ENCODE measurements around the gene JADE2. TPM values are rescaled to one million over a fixed set of nuclear protein-coding genes. Genes with fewer than 3 reads are reported as not detected.
A peak's percentile ranks its signal among the peaks of the same experiment; 100 is the strongest.

JADE2 gene
- total and polyA plus RNA-seq, 11 donors, result 8.3 to 54.8 (median 30.5) TPM

GRCh38 chr5:134610725-134611124 lies 85.3 kb downstream of the JADE2 start:
- ATAC-seq, result no peak
- Histone ChIP-seq H3K36me3 (peaks cover 0 to 98% (median 94%) of the 10 kb centered on the region in 9 donors), H3K27me3 (no peaks in the 10 kb centered on the region), H3K4me1 (peaks cover 0 to 9% (median 0%) of the 10 kb centered on the region in 12 donors), H3K27ac (no peak overlapping the region), H3K4me3 (no peak overlapping the region), H3K9me3 (no peaks in the 10 kb centered on the region)
- intact Hi-C loops (cut with DNase I), result loop anchor here in 1 of 10 donors (10.0 kb wide), 1 partner anchor 64 kb away; no protein-coding TSS in a partner anchor
- no peak for DNase-seq
- TF ChIP-seq CTCF (IDR thresholded peaks at IDR 0.05) (no peak), POLR2A (IDR thresholded peaks at IDR 0.05) (no peak)

GRCh38 chr5:134611515-134611914 lies 86.0 kb downstream of the JADE2 start:
- 93 to 95% (median 94%) methylated on average over 4 of the region's 4 CpGs for WGBS, 4 donors
- no peak for TF ChIP-seq CTCF (IDR thresholded peaks at IDR 0.05)
- TF ChIP-seq POLR2A (IDR thresholded peaks at IDR 0.05), result no peak
- intact Hi-C loops (cut with DNase I), result loop anchor here in 1 of 10 donors (10.0 kb wide), 1 partner anchor 63 kb away; no protein-coding TSS in a partner anchor
- no peak overlapping the region for H3K4me3 ChIP-seq
- H3K36me3 ChIP-seq, result peaks cover 0 to 98% (median 94%) of the 10 kb centered on the region in 9 donors
- DNase-seq (no peak), ATAC-seq (no peak)
- H3K4me1 ChIP-seq, result peaks cover 0 to 9% (median 0%) of the 10 kb centered on the region in 12 donors
- no peaks in the 10 kb centered on the region for H3K27me3 ChIP-seq
- no peak overlapping the region for H3K27ac ChIP-seq
- H3K9me3 ChIP-seq, result no peaks in the 10 kb centered on the region

- Histone ChIP-seq H3K4me3 (no peak overlapping the region), H3K4me1 (peaks cover 0 to 4% (median 0%) of the 10 kb centered on the region in 12 donors), H3K27ac (no peak overlapping the region), H3K9me3 (no peaks in the 10 kb centered on the region), H3K27me3 (no peaks in the 10 kb centered on the region), H3K36me3 (peaks cover 0 to 98% (median 94%) of the 10 kb centered on the region in 9 donors)
- ATAC-seq (peak in 1 of 4 donors; percentile 20), DNase-seq (no peak)
- intact Hi-C loops (cut with DNase I), result loop anchor here in 1 of 10 donors (10.0 kb wide), 1 partner anchor 60 kb away; no protein-coding TSS in a partner anchor
- TF ChIP-seq POLR2A (IDR thresholded peaks at IDR 0.05) (no peak), CTCF (IDR thresholded peaks at IDR 0.05) (no peak)
- 92 to 98% (median 94%) methylated on average over 5 of the region's 5 CpGs for WGBS, 4 donors
Measured at GRCh38 chr5:134614450-134615085, 89.1 kb downstream of the JADE2 start.

- no peak overlapping the region for H3K27ac ChIP-seq
- no peak overlapping the region for H3K4me3 ChIP-seq
- H3K27me3 ChIP-seq, result no peaks in the 10 kb centered on the region
- no peaks in the 10 kb centered on the region for H3K9me3 ChIP-seq
- H3K4me1 ChIP-seq, result peaks cover 0 to 6% (median 0%) of the 10 kb centered on the region in 12 donors
- ATAC-seq, result no peak
- TF ChIP-seq POLR2A (IDR thresholded peaks at IDR 0.05) (no peak), CTCF (IDR thresholded peaks at IDR 0.05) (no peak)
- peaks cover 0 to 87% (median 83%) of the 10 kb centered on the region in 9 donors for H3K36me3 ChIP-seq
- intact Hi-C loops (cut with DNase I), result no loop called here
- no peak for DNase-seq
- 90 to 100% (median 96%) methylated on average over 2 of the region's 2 CpGs for WGBS, 4 donors
Measured at GRCh38 chr5:134620634-134621033, 95.2 kb downstream of the JADE2 start.

Measured in heart left ventricle (tissue), 16 donors.